ENCODE results near the gene PPP5C.

Gene PPP5C

DNA sequence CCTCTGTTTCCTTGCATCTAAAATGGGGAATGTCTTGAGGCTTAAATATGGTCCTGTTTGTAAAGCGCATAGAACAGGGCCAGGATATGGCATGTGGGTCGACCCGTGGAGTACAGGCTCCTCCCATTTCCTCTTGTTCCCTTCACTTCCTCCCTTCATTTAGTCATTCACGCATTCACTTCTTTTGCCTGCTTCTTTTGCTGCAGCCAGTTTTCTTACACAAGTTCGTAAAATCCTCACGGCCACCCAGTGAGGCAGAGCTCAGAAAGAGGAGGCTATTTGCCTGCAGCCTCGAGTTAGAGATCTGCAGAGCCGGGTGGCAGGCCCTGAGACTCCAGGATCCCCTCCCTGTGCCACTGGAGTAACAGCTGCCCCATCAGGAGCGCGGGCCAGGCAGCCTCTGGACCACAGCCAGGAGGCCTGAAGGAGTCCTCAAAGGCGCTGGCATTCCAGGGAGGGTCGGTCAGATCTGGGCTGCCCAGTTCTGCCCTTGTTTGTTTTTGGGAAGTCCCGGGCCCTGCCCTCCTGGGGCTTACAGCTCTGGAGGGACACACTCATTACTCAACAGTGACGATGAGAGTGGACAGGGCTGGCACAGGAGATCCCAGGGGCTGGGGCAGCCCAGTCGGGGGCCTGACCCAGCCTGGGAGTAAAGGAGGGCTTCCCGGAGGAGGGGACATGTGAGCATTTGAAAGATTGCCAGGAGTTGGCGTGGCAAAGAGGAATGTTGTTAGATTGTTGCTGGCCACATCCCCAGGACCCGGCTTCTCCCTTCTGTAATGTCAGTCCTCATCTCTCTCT lies 4.6 kb downstream of the PPP5C start:
- Histone ChIP-seq H2AFZ (ENCODE audit: insufficient read depth, low read length, poor library complexity) (no peak overlapping the region), H4K8ac (ENCODE audit: low read depth, low read length) (no peak overlapping the region), H3K23ac (ENCODE audit: low read length) (no peak overlapping the region), H3K14ac (ENCODE audit: low read length) (no peak overlapping the region), H3K27ac (ENCODE audit: low read depth, low read length) (no peak overlapping the region), H3K27me3 (ENCODE audit: insufficient read depth, low read length) (no peaks in the 10 kb centered on the region), H3K4ac (ENCODE audit: low read depth, low read length) (peak overlapping the region; percentile 17), H2BK12ac (ENCODE audit: low read length) (no peak overlapping the region), H3K9me3 (ENCODE audit: insufficient read depth, low read depth, low read length) (no peaks in the 10 kb centered on the region), H3K18ac (ENCODE audit: low read length) (no peak overlapping the region), H3K4me1 (ENCODE audit: control insufficient read depth in 1 of 2, insufficient read depth in 2 of 2, low read length in 2 of 2) (peaks cover 0 to 9% of the 10 kb centered on the region in 2 experiments), H2BK120ac (ENCODE audit: insufficient read depth, low read length, poor library complexity) (no peak overlapping the region), H3K9ac (ENCODE audit: low read length) (no peak overlapping the region), H4K91ac (ENCODE audit: low read depth, low read length) (no peak overlapping the region), H3K79me2 (ENCODE audit: control insufficient read depth, insufficient read depth, low read length, poor library complexity) (peaks cover 17% of the 10 kb centered on the region), H3K36me3 (ENCODE audit: control insufficient read depth in 1 of 2, insufficient read depth in 2 of 2, low read length in 2 of 2) (peaks cover 33 to 36% of the 10 kb centered on the region in 2 experiments), H3K4me2 (ENCODE audit: low read length) (no peak overlapping the region), H3K4me3 (ENCODE audit: low read depth, low read length) (no peak overlapping the region), H4K12ac (ENCODE audit: low read depth, low read length) (no peak overlapping the region), H2BK5ac (ENCODE audit: low read depth, low read length, poor library complexity) (no peak overlapping the region), H3K79me1 (ENCODE audit: low read length) (peaks cover 13% of the 10 kb centered on the region), H2AK5ac (ENCODE audit: low read length) (peak overlapping the region; percentile 20)
- no CpG with 5 or more reads among the region's 18 CpGs for WGBS (ENCODE audit: extremely low coverage, insufficient coverage, insufficient read length)
- DNase-seq: peak; percentile 31 to 34

DNA sequence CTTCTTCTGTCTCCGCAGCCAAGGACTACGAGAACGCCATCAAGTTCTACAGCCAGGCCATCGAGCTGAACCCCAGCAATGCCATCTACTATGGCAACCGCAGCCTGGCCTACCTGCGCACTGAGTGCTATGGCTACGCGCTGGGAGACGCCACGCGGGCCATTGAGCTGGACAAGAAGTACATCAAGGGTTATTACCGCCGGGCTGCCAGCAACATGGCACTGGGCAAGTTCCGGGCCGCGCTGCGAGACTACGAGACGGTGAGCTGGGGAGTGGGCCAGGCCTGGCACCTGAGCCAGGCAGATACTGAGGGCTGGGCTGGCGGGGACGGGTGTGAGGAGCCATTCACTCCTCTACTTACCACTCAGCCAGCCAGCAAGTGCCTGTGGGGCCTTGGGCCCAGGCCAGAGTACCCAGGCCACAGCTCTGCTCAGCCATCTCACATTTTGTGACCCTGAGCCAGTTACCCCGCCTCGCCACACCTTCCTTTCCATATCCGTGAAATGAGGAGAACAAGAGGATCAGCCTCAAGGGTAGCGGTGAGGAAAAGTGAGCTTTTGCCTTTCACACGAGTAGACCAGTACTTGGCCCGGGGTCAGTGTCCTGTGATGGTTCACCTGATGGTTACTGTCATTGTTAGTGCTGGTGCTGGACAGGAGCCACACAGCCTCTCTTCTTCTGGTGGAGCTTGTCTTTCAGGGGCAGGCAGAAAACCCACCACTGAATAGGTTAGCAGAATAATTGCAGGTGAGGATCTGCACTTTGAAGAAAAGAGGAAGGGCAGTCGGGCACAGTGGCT lies 7.0 kb downstream of the PPP5C start:
- H3K23ac ChIP-seq (ENCODE audit: low read length): no peak overlapping the region
- no peak overlapping the region for H2AFZ ChIP-seq (ENCODE audit: insufficient read depth, low read length, poor library complexity)
- no peak overlapping the region for H3K4me2 ChIP-seq (ENCODE audit: low read length)
- no peak overlapping the region for H2BK12ac ChIP-seq (ENCODE audit: low read length)
- H3K18ac ChIP-seq (ENCODE audit: low read length): peak overlapping the region; percentile 30
- H2BK5ac ChIP-seq (ENCODE audit: low read depth, low read length, poor library complexity): no peak overlapping the region
- no peaks in the 10 kb centered on the region for H3K9me3 ChIP-seq (ENCODE audit: insufficient read depth, low read depth, low read length)
- DNase-seq: no peak
- no peaks in the 10 kb centered on the region for H3K27me3 ChIP-seq (ENCODE audit: insufficient read depth, low read length)
- no peak overlapping the region for H4K12ac ChIP-seq (ENCODE audit: low read depth, low read length)
- no peak overlapping the region for H3K14ac ChIP-seq (ENCODE audit: low read length)
- no peak overlapping the region for H4K91ac ChIP-seq (ENCODE audit: low read depth, low read length)
- H3K4me3 ChIP-seq (ENCODE audit: low read depth, low read length): no peak overlapping the region
- peaks cover 36 to 37% of the 10 kb centered on the region in 2 experiments for H3K36me3 ChIP-seq (ENCODE audit: control insufficient read depth in 1 of 2, insufficient read depth in 2 of 2, low read length in 2 of 2)
- peaks cover 3 to 15% of the 10 kb centered on the region in 2 experiments for H3K4me1 ChIP-seq (ENCODE audit: control insufficient read depth in 1 of 2, insufficient read depth in 2 of 2, low read length in 2 of 2)
- no peak overlapping the region for H4K8ac ChIP-seq (ENCODE audit: low read depth, low read length)
- no peak overlapping the region for H3K27ac ChIP-seq (ENCODE audit: low read depth, low read length)
- H3K79me1 ChIP-seq (ENCODE audit: low read length): peaks cover 5% of the 10 kb centered on the region
- no CpG with 5 or more reads among the region's 28 CpGs for WGBS (ENCODE audit: extremely low coverage, insufficient coverage, insufficient read length)
- no peak overlapping the region for H2BK120ac ChIP-seq (ENCODE audit: insufficient read depth, low read length, poor library complexity)
- H3K9ac ChIP-seq (ENCODE audit: low read length): no peak overlapping the region
- no peak overlapping the region for H2AK5ac ChIP-seq (ENCODE audit: low read length)
- peaks cover 4% of the 10 kb centered on the region for H3K79me2 ChIP-seq (ENCODE audit: control insufficient read depth, insufficient read depth, low read length, poor library complexity)
- no peak overlapping the region for H3K4ac ChIP-seq (ENCODE audit: low read depth, low read length)

DNA sequence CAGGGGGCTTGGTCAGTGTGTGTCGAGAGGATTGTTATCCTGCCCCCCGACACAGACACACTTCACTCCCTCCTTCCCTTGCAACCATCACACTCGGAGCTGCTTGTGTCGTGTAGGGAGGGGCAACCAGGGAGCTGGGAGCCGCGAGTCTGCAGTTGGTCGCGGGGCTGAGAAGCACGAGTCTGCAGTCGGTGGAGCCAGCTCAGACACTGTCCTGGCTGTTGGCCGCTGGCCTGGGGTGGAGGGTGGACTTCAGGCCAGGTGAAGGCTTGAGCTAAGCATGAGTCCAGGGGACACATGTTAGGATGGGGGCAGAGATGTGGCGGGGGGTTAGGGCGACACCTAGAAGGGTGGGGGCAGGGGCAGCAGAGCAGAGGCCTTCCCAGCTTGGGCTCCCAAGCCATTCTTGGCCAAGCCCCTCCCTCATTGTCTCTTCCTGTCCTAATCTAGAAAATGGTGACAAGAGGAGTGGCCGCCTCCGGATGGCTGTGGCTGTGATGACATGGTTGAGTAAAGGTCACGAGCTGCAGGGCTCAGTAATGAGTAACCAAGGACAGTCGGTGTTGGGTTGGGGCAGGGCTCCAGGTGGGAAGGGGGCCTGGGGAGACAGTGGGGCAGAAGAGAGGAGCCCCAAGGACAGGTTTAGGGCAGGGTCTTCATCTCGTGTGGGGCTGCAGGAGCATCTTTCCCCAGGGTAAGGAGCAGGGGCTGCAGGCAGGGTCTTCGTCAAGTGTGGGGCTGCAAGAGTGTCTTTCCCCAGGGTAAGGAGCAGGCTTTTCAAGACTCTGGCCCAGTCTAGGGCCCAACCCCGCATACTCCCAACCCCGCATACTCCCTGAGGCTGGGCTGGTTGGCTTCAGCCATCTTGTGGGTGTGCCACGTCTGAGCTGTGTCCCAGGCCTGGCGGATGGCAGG lies 8.6 kb downstream of the PPP5C start:
- Histone ChIP-seq H3K9me3 (ENCODE audit: insufficient read depth, low read depth, low read length) (no peaks in the 10 kb centered on the region), H3K79me2 (ENCODE audit: control insufficient read depth, insufficient read depth, low read length, poor library complexity) (no peaks in the 10 kb centered on the region), H2BK120ac (ENCODE audit: insufficient read depth, low read length, poor library complexity) (no peak overlapping the region), H3K27me3 (ENCODE audit: insufficient read depth, low read length) (no peaks in the 10 kb centered on the region), H4K12ac (ENCODE audit: low read depth, low read length) (peak overlapping the region; percentile 34), H2AFZ (ENCODE audit: insufficient read depth, low read length, poor library complexity) (no peak overlapping the region), H3K23ac (ENCODE audit: low read length) (no peak overlapping the region), H3K4me3 (ENCODE audit: low read depth, low read length) (no peak overlapping the region), H3K9ac (ENCODE audit: low read length) (no peak overlapping the region), H4K91ac (ENCODE audit: low read depth, low read length) (peak overlapping the region; percentile 36), H3K79me1 (ENCODE audit: low read length) (peaks cover 6% of the 10 kb centered on the region), H3K4me1 (ENCODE audit: control insufficient read depth in 1 of 2, insufficient read depth in 2 of 2, low read length in 2 of 2) (peaks cover 3 to 15% of the 10 kb centered on the region in 2 experiments), H3K36me3 (ENCODE audit: control insufficient read depth in 1 of 2, insufficient read depth in 2 of 2, low read length in 2 of 2) (peaks cover 36 to 37% of the 10 kb centered on the region in 2 experiments), H4K8ac (ENCODE audit: low read depth, low read length) (no peak overlapping the region), H2AK5ac (ENCODE audit: low read length) (no peak overlapping the region), H3K4me2 (ENCODE audit: low read length) (no peak overlapping the region), H3K18ac (ENCODE audit: low read length) (peak overlapping the region; percentile 23), H3K4ac (ENCODE audit: low read depth, low read length) (no peak overlapping the region), H2BK5ac (ENCODE audit: low read depth, low read length, poor library complexity) (peak overlapping the region; percentile 43), H2BK12ac (ENCODE audit: low read length) (no peak overlapping the region), H3K27ac (ENCODE audit: low read depth, low read length) (peak overlapping the region; percentile 36), H3K14ac (ENCODE audit: low read length) (peak overlapping the region; percentile 41)
- DNase-seq: peak; percentile 30 to 33
- WGBS (ENCODE audit: extremely low coverage, insufficient coverage, insufficient read length): no CpG with 5 or more reads among the region's 23 CpGs
